ENCODE measurements around the gene PNLIPRP2.

DNA sequence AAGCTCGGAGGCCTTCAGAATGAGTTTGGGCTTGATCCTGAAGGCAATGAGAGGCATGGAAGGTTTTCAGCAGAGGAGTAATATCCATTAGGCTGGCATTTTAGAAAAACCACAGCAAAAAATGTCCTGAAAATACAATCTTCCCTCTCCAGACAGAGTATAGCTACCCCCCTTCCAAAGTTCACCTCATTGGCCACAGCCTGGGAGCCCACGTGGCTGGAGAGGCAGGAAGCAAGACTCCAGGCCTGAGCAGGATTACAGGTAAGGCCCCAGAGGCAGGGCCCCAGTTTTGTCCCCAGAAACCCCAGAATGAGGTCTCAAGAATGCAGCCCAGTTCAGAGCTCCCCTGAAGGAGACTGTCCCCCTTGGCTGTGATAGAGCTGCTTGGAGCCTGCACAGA lies 24.7 kb upstream of the PNLIPRP2 start:
- TF ChIP-seq, protein P1, sequence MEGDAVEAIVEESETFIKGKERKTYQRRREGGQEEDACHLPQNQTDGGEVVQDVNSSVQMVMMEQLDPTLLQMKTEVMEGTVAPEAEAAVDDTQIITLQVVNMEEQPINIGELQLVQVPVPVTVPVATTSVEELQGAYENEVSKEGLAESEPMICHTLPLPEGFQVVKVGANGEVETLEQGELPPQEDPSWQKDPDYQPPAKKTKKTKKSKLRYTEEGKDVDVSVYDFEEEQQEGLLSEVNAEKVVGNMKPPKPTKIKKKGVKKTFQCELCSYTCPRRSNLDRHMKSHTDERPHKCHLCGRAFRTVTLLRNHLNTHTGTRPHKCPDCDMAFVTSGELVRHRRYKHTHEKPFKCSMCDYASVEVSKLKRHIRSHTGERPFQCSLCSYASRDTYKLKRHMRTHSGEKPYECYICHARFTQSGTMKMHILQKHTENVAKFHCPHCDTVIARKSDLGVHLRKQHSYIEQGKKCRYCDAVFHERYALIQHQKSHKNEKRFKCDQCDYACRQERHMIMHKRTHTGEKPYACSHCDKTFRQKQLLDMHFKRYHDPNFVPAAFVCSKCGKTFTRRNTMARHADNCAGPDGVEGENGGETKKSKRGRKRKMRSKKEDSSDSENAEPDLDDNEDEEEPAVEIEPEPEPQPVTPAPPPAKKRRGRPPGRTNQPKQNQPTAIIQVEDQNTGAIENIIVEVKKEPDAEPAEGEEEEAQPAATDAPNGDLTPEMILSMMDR (IDR thresholded peaks at IDR 0.05) = no peak
- TF ChIP-seq POLR2AphosphoS5 (IDR thresholded peaks at IDR 0.05) = no peak

All from prostate gland (tissue), 2 donors.